SK-N-SH treated with all-trans-retinoic acid at 6 μM for 48 hours (cell line): ENCODE results near the gene POU3F3.

Source experiments
- ISL1 ChIP-seq: fragments of 250-450 bp; sonication (Bioruptor Pico); IDR thresholded peaks from 2 replicates; pipeline ENCODE4 v2.1.2; 2022; ENCODE audit warnings: mild to moderate bottlenecking, moderate library complexity
- RARB ChIP-seq: fragments of 250-450 bp; sonication (Bioruptor Pico); IDR thresholded peaks from 2 replicates; pipeline ENCODE4 v1.8.0; 2021; ENCODE audit warnings: mild to moderate bottlenecking, moderate library complexity
- SNAI2 ChIP-seq: fragments of 250-450 bp; sonication (Bioruptor Pico); IDR thresholded peaks from 2 replicates; pipeline ENCODE4 v1.5.0; 2020; ENCODE audit warnings: mild to moderate bottlenecking, moderate library complexity
- ZFP30 ChIP-seq: fragments of 450-650 bp; formaldehyde crosslinking; IDR thresholded peaks from 2 replicates; pipeline ENCODE4 v1.5.0; 2022; ENCODE audit warnings: mild to moderate bottlenecking, moderate library complexity
- TF ChIP-seq, protein P1 (sequence below): fragments of 250-450 bp; sonication (Bioruptor Pico); IDR thresholded peaks from 2 replicates; pipeline ENCODE4 v1.5.1; 2020; ENCODE audit warnings: low read depth, mild to moderate bottlenecking, moderate library complexity

DNA sequence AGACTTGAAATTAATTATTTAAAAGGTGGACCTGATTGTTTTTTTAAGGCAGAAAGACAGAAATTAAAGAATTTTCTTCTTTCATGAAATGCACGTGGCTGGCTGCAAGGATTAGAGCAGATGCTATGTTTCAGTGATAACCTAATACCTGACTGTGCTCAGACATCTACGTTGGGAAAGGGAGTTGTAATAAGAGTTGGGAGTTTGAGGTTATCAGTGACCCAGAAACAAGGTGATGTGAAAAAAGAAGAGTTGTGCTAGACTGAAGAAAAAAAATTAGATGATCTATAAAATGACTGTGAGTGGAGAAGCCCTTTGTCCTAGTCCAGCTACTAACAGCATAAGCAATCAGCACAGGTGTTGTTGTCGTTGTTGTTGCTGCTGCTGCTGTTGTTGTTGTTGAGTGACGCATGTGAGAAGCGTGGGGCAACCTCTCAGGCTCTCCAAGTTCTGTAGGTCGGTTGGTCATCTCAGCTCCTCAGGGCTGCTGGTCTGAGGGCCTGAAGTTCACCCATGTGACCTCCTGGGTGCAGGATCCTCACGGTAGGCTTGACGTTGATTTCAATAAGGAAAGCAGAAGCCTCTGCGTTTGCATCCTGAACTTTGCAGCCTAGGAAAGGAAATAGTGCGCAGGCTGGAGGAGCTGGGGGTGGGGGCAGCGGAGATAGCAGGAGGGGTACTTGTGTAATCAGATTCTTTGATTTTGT is 7.6 kb downstream of the POU3F3 start:
- TF ChIP-seq SNAI2 (no peak), ZFP30 (CRISPR knock-in tag) (no peak), RARB (no peak), ISL1 (no peak)
- TF ChIP-seq, protein P1, sequence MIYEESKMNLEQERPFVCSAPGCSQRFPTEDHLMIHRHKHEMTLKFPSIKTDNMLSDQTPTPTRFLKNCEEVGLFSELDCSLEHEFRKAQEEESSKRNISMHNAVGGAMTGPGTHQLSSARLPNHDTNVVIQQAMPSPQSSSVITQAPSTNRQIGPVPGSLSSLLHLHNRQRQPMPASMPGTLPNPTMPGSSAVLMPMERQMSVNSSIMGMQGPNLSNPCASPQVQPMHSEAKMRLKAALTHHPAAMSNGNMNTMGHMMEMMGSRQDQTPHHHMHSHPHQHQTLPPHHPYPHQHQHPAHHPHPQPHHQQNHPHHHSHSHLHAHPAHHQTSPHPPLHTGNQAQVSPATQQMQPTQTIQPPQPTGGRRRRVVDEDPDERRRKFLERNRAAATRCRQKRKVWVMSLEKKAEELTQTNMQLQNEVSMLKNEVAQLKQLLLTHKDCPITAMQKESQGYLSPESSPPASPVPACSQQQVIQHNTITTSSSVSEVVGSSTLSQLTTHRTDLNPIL = no peak
